Measurements from ENCODE around the gene FMNL2.

GRCh38 chr2:152339556-152340286 is 4.7 kb downstream of the FMNL2 start:
- no peak for TF ChIP-seq POLR2A (IDR thresholded peaks at IDR 0.05)
- no peak for TF ChIP-seq CTCF (IDR thresholded peaks at IDR 0.05)

Measured in heart left ventricle (tissue), 13 donors.